NCI-H82 treated with DMSO at 0.1 percent for 48 hours (cell line): ENCODE data around the gene MTUS2.
"Not testable (repeated sequence)": the region's sequence is repeated elsewhere in the genome, so short reads cannot be mapped to it uniquely, and the experiment has no call there.

Experiments used
- DNase-seq: peaks from one replicate; lab custom pipeline; 2025; ENCODE audit not compliant: unreplicated experiment; lab: John Stamatoyannopoulos, UW

The MTUS2 gene

DNA sequence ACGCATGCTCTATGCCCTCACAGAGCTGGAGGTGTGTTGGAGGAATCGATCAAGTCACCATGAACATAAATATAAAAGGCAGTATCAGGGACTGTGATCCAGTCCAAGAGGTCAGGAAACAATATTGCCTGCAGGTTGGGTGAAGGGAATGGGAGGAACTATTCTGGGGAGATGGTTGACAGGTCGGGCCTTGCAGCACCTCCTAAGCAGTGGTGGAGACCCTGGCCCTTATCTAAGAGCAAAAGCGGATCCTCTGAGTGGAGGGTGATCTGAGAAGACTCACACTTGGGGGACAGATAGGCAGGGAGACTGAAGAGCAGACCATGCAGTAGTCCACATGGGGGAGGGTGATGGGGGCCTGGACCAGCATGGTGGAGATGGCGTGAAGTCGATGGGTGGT lies 561.9 kb downstream of the MTUS2 start:
- DNase-seq: no peak

GRCh38 chr13:29383476-29383875 lies 563.3 kb downstream of the MTUS2 start:
- no peak for DNase-seq

GRCh38 chr13:29384466-29384865 lies 564.3 kb downstream of the MTUS2 start:
- no peak for DNase-seq

GRCh38 chr13:29384871-29385270 lies 564.7 kb downstream of the MTUS2 start:
- no peak for DNase-seq

GRCh38 chr13:29386246-29386645 lies 566.1 kb downstream of the MTUS2 start:
- DNase-seq: no peak

GRCh38 chr13:29390598-29390997 lies 570.5 kb downstream of the MTUS2 start:
- not testable (repeated sequence) for DNase-seq

DNA sequence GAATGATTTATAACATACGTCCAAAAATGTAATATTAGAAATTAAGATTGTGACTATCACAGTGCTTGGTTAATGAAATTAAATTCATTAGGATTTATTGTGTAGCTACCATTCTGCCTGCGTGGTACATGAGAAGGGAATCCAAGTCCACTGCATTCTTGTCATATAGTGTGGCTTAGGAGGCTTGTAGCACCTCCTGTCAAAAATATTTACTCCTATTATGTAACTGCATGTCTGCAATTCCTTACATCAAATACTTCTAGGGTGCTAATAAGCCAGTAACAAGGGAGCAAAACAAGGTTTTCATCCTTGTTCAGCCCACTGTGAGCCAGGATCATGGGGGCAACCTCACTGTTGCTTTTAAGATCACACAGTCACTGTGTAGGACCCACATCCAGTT lies 576.3 kb downstream of the MTUS2 start:
- no peak for DNase-seq

DNA sequence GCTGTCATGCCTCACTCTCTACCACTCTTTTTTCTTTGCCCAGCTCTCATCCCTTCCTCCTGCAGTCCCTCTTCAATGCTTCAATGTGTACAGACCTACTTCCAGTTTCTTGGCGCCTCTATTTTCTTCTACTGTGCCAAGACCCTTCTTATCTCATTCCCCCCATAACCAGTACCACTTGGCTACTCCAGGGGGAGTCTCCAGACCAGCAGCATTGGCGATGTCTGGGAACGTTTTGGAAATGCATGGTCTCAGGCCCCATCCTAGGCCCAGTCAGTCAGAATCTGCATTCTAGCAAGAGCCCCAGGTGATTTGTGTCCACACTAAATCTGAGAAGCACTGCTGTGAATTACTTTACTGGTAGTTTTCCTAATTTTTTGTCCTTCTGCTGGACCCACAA lies 577.1 kb downstream of the MTUS2 start:
- no peak for DNase-seq

DNA sequence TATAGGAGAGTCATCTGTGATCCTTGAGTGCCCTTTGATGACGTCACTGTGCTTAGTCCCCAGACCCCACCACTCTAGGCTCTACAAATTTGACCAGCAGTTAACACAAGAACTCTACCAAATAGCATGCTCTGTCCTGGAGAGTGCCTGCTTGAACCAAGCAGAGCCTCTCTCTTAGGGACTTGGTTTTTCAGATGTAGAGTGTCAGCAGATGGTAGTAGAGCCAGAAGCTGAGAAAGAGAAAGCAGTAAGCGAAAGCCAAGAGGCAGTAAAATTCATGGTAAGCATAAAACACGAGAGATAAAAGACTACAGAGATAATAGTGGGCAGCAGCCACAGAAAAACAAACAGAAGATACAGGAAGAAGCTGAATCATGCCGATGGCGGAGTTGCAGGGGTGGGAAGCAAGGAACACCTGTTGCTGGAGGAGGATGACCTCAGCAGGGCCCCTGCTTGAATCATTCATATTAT lies 582.1 kb downstream of the MTUS2 start:
- DNase-seq: no peak

DNA sequence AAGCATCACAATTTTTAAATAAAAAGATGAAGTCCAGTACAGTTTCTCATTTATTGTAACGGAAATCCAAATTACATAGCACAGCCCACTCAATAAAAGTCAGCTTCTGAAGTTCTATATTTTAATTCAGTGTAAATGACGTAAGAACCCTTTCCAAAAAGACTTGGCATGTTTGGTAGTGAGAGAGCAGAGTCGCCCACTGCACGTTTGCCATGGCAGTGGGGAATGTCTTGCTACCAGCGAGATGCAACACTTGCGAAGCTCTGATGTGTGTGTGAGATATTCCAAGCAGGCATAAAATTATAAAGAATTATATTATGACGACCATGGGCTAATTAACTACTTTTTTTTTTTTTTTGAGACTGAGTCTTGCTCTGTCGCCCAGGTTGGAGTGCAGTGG lies 585.3 kb downstream of the MTUS2 start:
- no peak for DNase-seq

DNA sequence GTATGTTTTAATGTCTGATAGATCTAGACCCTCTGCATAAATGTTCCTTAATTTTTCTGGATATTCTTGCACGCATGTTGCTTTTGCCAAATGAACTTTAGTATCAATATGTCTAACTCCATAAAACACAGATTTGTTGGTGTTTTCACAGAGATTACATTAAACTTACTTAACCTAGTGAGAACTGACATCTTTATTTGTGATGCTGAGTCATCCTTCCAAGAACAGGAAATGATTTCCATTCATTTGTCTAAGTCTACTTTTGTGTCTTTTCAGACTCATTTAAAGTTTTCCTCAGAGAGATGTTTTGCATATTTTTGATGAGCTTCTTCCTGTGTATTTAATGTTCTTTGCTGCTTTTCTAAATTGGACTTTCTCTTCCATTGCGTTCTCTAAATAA lies 591.3 kb downstream of the MTUS2 start:
- DNase-seq: no peak

DNA sequence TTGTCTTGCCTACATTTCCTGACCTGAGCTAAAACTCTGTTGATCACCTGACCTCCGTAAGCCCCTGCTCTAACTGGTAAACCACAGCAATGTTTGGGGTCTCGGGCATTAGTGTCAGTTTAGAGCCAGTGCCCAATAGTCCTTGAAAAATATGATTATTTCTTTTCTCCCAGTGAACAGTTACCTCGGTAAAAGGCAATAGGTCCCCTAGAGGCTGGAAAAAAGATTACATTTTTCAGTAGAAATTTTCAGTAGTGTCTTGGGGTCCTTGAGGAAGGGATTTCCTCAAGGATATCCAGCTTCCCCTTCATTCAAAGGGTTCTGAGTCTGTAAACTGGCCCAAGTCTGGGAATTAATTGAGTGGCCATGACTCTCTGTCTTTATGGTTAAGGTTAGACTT lies 597.9 kb downstream of the MTUS2 start:
- DNase-seq: no peak

DNA sequence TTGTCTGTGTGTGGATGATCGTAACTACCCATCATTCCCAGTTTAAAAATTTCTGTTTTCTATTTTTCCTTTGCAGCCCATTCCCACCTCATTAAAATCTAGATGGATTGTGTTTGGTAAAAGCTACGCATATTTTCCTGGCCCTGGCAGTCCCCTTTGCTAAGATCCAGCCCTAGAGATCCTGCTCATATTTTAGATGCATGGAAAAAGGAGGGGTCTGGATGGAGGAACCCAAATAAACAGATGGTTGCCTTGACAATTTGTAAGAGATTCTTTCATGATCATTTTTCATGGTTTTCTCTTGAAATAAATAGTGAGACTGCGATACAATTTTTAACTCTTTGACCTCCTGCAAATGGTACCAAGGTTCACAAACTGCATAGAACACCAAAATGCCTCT lies 601.0 kb downstream of the MTUS2 start:
- no peak for DNase-seq

DNA sequence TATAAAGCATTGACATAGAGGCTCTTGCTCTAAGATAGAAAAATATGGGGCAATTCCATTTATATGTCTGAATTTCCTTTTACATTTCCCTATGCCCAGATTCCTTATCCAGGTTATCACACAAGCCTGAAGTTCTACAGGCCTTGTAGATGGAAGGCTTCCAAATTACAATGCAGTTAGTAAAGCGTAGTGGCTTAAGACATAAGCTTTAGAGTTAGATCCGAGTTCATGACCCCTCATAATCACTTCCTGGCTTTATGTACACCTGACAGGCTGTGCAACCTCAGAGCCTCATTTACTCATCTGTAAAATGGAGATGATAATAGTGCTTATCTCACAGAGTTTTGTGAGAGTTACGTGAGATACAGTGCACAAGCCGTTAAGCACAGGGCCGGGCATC lies 601.9 kb downstream of the MTUS2 start:
- no peak for DNase-seq

GRCh38 chr13:29423050-29423449 lies 602.9 kb downstream of the MTUS2 start:
- no peak for DNase-seq

GRCh38 chr13:29427937-29428309 lies 607.8 kb downstream of the MTUS2 start:
- DNase-seq: no peak

DNA sequence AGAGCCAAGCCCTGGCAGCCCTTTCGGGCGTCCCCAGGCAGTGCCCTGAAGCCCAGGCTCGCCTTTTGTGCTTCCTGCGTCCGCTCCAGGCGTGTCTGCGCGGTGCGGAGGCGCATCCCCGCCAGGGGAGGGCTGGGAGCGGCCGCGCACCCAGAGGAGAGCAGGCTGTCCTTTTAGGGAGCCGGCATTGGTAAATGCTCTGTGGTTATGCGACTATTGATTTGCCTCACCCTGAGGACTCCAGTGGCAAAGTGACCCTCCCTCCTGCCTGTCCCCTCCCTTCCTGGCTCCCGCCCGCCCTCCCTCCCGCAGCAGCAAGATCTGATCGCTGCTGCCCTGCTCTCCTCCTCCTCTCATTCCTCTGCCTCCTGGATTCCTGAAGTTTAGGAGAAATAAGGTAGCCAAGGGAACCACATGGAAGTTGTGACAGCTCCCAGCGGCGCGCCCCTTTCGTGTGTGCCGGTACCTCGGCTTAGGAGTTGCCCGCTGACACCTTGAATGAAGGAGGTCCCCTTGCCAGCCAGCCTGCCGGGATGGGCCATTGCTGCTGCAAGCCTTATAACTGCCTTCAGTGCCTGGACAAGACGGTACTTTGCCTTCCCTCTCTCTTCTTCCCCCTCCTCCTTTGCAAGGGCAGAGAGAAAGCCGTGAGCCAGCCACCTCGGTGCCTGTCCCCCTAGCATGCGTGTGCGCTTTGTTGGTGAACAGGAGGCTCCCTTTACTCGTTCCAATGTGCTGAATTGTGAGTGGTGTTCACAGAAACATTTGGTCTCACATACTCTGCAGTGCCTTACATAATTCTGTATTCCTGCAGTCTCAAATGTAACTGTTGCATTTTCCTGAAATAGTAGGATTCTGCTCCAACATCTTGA lies 608.4 kb downstream of the MTUS2 start:
- no peak for DNase-seq

- no peak for DNase-seq
These were observed 609.3 kb downstream of the MTUS2 start for GRCh38 chr13:29429286-29429900.

DNA sequence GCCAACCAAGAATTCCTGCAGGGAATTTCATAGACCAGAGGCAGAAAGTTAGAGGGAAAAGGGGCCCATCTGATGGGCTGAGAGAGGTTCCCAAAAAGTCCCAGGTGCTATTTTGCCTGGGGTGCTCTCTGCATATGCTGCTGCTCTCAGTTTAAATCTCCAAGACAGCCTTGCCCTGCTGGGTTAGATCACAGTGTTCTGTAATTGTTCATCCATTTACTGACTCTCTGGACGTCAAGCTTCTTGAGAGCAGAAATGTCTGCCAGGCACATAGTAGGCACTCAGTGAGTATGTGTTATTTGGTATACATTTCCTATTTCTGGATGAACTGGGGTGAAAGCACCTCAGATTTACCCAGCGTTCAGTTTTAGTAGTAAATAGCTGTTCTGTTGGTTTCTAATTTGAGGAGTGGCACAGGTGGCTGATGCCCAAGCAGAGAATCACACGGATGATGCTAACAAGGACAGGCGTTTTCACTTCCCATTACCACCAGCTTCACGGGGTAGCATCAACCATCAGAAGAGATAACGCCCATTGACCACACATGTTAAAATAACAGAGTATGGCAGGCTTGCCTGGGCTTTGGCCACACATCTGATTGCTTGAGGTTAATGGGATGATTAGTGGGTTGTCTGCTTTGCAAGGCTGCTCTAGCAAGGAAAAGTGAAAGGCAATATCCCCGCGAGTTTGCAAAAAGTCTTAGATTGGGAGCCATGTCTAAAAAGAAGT lies 614.2 kb downstream of the MTUS2 start:
- DNase-seq: no peak

DNA sequence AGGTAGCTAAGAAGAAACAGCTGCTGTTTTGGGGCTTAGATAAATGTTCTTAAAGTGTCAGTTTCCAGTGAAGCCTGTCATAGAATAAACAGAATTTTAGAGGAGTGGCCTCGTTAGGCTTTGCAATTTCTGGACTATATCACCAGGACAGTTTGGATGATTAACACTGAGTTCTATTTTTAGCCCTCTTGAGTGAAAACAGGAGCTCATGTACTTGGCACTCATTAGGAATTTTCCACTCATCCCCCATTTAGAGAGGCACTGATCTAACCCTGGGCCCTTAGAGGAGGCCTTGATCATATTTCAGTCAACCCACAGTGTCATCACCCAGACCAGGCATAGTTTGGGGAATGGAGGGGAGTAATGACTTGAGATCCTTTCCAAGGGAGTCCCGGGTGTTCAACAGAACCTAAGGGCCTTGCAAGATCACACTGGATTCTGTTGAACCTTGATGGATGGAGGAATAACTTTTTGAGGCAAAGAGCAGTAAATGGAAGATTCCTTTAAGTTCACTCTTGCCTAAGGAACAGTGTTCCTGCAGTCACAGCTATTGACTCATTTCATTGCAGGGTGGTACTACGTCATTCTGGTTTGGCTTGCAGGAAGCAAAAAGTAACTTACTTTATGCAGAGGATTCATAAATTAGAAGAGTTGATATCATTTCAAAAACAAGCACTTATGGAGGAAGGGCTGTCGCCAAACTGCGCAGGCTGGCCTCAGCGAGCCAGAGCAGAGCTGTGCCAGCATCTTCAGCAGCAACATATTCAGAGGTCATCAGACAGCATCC lies 615.2 kb downstream of the MTUS2 start:
- no peak for DNase-seq

DNA sequence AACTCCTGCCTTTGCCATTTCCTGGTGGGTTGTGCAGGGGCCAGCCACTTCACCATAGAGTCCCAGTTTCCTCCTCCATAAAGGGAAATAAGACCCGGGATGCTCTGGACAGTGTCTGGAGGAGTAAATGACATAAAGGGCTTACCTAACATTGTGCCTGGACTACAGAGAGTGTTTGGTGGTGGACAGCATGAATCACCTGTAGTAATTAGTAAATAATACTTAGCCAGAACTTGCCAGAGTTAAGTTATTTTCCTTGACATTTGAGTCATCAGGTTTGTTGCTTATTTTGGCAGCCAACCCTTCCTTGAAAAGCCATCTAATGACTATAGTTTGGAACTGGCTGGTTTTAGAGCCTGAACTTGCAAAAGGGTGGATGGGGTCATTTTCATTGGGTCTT lies 616.2 kb downstream of the MTUS2 start:
- no peak for DNase-seq
